Measurements from ENCODE around the gene CNTNAP3B.
"Not testable (repeated sequence)": the region's sequence is repeated elsewhere in the genome, so short reads cannot be mapped to it uniquely, and the experiment has no call there.

CNTNAP3B gene

GRCh38 chr9:41974906-41975305 lies 154.3 kb downstream of the CNTNAP3B start:
- DNase-seq = not testable (repeated sequence)

GRCh38 chr9:41953007-41953406 lies 176.2 kb downstream of the CNTNAP3B start:
- DNase-seq = not testable (repeated sequence)

- DNase-seq = not testable (repeated sequence)
Measured at GRCh38 chr9:41941738-41942137, 187.5 kb downstream of the CNTNAP3B start.

GRCh38 chr9:41938143-41938542 lies 191.1 kb downstream of the CNTNAP3B start:
- DNase-seq = not testable (repeated sequence)

- not testable (repeated sequence) for DNase-seq
Measured at GRCh38 chr9:41935727-41936126, 193.5 kb downstream of the CNTNAP3B start.

GRCh38 chr9:41929172-41929571 lies 200.1 kb downstream of the CNTNAP3B start:
- DNase-seq = not testable (repeated sequence)

GRCh38 chr9:41917374-41917773 lies 211.9 kb downstream of the CNTNAP3B start:
- not testable (repeated sequence) for DNase-seq

GRCh38 chr9:41905488-41905887 lies 223.7 kb downstream of the CNTNAP3B start:
- not testable (repeated sequence) for DNase-seq

GRCh38 chr9:41902762-41903161 lies 226.5 kb downstream of the CNTNAP3B start:
- DNase-seq = not testable (repeated sequence)

- not testable (repeated sequence) for DNase-seq
Measured at GRCh38 chr9:41898720-41899343, 230.4 kb downstream of the CNTNAP3B start.

GRCh38 chr9:41874557-41874956 lies 254.7 kb downstream of the CNTNAP3B start:
- DNase-seq = not testable (repeated sequence)

- DNase-seq = not testable (repeated sequence)
Measured at GRCh38 chr9:41855422-41855821, 273.8 kb downstream of the CNTNAP3B start.

- DNase-seq = not testable (repeated sequence)
Measured at GRCh38 chr9:41851848-41852740, 277.1 kb downstream of the CNTNAP3B start.

GRCh38 chr9:41847829-41848228 lies 281.4 kb downstream of the CNTNAP3B start:
- DNase-seq = not testable (repeated sequence)

Data from NCI-H1930 (cell line).